Activated gamma-delta T cell treated with anti-CD3 and anti-CD28 coated beads, Interleukin-2, amount 50 U/mL, for 16 hours (primary cell): ENCODE data around the gene NGEF.
"Not testable (repeated sequence)": the region's sequence is repeated elsewhere in the genome, so short reads cannot be mapped to it uniquely, and the experiment has no call there.

Experiments used
- DNase-seq: peaks from one replicate; pipeline ENCODE4 v3.0.0-alpha.2; 2020; ENCODE audit warnings: low read depth

NGEF gene

DNA sequence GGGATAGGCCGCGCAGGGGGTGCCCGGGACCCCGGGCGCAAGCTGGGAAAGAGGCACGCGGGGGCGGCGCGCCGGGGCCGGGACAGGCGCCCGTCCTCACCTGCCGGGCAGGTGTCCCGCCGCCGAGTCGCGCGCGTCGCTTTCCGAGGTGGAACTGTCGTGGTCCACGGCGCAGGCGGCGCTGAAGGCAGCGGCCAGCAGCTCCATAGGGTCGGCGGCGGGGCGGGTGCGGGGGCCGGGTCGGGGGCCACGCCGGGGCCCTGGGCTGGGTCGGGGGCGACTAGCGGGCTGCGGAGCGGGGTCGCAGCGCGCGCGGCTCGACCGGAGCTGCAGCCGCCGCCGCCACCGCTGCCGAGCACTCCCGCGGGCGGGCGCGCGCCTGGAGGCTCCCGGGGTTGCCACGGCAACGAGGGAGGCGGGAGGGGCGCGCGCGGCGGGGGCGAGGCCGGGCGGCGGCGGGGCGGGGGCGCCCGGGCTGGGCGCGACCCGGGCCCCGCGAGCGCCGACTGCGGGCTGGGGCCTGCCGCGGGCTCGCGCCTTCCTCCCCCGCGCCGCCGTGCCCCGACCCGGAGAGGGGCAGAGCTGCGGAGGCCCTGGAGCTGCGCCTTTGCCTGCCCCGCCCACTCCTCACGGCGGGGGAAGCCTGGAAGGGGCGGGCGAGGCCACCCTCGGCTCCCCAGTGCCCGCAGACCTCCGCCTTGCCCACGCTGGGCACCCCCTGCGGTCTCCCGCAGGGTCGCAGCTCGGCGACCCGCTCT lies 85.1 kb downstream of the NGEF start:
- DNase-seq, result no peak

DNA sequence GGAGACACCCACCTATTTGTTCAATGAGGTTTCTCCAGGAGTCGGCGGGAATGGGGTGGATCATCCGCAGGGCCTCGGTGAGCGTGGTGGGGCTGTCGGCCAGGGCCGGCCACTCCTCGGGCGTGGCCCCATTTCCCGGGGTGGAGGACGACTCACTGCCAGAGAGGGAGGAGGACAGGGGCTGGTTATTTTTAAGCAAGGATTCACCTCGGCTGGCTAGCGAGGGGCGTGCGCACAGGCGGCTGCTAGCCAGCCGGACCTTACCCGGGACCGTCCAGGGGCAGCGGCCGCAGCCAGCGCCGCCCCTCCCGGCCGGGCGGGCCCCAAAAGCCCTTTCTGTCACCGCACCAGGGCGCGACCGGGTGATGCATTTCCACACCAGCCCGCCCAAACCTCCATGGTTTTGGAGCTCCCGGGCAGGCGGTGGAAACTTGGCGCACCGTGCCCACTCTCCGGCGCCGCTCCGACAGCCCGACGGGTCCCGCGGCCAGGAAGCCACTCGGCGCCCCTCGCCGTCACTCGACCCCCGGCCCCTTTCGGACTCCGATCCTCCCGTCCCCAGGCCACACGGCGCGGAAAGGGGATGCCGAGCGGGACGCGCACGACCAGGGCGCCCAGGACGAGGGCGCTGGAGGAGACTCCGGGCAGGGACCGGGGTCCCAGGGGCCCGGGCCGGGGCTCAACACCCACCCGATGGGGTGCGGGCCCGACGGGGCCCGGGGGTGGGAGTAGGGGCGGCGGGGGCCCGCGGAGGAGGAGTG lies 85.8 kb downstream of the NGEF start:
- no peak for DNase-seq

GRCh38 chr2:232926431-232926939 lies 86.6 kb downstream of the NGEF start:
- no peak for DNase-seq

- DNase-seq, result no peak
These were observed 87.3 kb downstream of the NGEF start for GRCh38 chr2:232925821-232926156.

DNA sequence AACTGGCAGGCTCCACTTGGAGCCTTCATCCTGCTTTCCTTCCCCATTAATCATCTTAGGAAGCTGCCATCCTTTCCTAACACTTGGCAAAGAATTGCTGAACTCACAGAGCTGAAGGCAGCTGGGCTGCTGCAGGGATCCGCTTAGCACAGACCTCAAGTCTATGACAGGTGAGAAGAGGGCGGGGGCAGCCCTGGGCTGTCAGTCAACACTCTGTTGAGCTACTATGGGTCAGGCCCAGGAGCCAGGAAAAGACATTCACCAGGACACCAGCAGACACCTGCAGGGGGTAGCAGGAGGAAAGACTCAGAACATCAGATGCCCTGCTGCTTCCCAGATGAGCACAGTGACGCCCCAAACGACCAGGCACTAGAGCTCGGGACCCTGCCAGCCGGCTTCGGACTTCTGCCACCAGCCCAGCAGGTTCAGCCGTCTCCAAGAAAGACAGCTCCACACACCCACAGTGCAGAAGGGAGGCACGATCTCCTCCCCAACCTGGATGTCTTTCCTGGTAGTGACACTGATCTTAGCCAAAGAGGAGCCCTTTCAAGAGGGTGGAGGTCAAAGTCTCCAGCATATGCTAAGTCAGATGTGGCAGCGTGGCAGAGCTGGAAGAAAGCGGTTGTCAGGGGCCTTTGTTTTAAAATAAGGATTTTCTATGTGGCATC lies 87.8 kb downstream of the NGEF start:
- no peak for DNase-seq

DNA sequence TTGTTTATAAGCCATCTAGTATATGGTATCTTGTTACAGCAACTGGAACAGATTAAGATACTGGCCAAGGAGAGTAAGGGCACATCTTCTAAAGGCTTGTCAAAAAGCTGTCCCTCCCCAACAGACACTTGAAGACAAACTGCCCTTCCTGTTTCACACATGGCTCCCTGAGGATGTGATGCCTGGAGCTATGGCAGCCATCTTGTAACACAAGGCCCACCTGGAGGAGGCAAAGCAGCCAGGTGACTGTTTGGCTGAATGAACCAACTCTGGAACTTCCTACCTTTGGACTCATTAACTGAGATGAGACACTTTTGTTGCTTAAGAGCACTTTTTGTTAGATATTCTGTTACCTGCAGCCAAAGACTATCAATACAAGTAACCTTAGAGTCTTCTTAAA lies 88.6 kb downstream of the NGEF start:
- no peak for DNase-seq

DNA sequence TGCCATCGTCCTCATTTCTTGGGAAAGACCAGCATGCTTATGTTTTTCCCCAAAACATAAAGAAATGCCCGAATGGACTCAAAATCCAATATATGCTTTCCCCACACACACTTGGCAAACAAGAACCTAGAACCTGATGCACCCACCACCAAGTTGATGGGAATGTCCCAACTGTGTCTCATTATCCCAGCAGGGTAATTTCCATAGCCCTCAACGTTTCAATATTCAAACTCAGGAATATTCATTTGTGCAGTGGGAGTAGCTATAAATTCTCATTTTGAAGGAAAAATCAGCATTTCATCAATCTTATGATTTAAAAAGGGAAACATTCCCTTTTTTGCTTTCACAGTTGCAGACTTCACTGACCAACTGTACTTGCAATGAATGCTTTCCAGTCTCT lies 92.3 kb downstream of the NGEF start:
- DNase-seq, result no peak

DNA sequence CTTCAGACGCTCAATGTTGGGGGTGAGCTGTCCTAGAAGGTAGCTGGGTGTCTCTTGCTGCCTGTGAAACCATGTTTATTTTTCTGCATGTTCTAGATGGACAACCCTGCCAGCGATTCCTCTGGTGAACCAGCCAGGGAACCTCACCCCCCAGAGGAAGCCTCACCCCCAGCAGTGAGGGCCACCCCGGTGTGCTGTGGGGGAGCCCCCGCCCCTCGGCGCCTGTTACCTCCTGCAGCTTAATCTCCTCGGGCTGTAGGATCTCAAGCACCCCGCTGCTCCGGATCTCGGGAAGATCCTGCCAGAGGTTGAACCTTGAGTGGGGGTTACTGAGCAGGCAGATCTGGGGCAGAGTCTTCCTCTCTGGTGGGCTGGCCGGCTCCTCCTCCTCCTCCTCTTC lies 93.0 kb downstream of the NGEF start:
- no peak for DNase-seq

- DNase-seq, result no peak
These were observed 93.9 kb downstream of the NGEF start for GRCh38 chr2:232919141-232919540.

- no peak for DNase-seq
These were observed 99.2 kb downstream of the NGEF start for GRCh38 chr2:232913903-232914302.

GRCh38 chr2:232911712-232912277 lies 101.3 kb downstream of the NGEF start:
- DNase-seq, result no peak

DNA sequence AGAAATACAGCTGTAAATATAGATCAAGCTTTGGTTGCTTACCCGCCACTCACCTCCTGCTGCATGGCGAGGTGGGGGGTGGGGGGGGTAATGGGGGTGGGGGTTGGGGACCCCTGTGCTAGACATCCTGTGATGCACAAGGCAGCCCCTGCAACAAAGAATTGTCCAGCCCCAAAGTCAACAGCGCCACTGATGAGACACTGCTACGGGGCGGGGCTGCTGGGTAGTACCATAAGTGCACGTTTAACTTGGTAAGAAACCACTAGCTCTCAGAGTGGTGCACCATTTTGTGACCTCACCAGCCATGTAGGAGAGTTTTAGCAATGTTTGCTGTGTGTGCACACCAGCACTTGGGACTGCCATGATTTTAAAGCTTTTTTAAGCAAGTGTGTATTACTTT lies 102.7 kb downstream of the NGEF start:
- no peak for DNase-seq

GRCh38 chr2:232908695-232909094 lies 104.4 kb downstream of the NGEF start:
- DNase-seq, result no peak

- DNase-seq, result not testable (repeated sequence)
These were observed 105.4 kb downstream of the NGEF start for GRCh38 chr2:232907718-232908085.

DNA sequence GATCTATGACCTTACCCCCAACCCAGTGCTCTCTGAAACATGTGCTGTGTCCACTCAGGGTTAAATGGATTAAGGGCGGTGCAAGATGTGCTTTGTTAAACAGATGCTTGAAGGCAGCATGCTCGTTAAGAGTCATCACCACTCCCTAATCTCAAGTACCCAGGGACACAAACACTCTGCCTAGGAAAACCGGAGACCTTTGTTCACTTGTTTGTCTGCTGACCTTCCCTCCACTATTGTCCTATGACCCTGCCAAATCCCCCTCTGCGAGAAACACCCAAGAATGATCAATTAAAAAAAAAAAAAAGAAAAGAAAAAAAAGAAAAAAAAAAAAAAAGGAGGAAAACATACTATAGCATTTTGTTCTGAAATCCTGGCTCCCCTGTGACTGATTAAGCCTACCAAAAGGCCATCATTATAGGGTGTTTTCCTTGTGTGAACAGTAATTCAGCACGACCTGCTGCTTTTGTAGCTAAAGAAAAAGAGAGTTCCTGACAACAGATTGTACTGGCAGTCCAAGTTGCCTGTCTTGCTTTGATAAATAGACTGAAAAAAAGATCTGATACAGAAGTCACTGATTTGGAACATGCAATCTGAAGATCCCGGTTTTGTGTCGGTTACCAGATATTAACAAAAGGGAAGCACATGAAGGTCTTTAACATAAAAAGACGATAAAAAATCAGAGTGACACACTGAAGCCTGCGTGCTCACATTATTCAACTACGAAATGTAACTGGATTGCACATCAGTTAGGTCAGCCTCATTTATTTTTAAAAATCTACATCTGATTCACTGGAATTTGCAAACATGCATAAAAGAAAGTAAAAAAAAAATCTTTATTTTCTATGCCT lies 106.0 kb downstream of the NGEF start:
- not testable (repeated sequence) for DNase-seq

DNA sequence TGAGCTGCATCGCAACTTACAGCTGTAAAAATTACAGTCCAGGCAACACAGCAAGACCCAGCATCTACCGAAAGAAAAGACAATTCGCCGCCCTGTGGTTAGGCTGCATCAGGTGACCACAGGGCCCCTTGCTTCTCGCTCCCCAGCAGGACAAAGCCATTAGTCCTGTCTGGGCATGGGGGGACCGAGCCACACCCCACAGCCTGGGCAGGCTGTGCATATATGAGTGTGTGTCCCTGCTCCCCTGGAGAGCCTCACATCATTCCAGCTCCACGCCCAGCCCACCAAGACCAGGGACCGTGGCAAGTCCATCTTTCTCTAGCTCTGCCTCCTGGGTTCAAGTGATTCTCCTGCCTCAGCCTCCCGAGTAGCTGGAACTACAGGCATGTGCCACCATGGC lies 109.1 kb downstream of the NGEF start:
- DNase-seq, result no peak

DNA sequence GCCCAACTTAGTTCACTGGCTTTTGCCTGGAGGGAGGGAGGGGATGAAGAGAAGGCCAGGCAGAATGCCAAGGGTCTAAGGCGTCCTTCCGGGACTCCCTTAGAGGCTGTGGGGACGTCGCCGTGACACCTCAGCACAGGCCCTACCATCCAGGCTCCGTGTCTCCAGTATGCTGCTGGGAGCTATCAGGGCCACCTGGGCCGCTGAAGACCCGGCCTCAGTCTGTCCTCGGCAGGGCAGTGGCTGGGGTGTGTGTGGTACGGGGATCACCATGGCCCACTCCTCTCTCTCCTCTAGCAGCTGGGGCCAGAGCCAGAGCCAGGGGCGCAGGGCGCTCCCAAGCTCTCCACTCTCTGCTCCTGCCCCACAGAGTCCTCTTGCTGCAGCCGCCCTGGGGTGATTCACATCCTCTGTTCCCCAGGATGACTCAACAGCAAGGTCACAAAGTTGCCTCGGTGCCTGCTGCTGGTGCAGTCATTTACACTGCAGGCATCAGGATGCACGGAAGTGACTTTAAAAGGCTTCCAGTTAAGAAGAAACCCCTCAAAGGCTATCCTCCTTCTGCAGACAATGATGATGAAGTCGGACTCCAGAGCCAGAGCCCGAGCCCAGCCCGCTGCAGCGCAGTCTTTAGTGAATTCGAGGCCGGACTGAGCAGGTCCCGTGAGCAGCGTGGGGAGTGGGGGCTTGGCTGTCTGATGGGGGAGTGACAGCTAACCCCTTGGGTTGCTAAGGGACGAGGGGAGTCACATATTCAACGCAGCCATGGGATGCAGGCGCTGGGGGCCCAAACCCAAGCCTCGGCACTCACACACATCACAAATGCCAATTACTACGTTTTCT lies 111.1 kb downstream of the NGEF start:
- no peak for DNase-seq

- no peak for DNase-seq
These were observed 112.0 kb downstream of the NGEF start for GRCh38 chr2:232900811-232901735.
